ENCODE results near the gene CORIN.
"Not testable (repeated sequence)": the region's sequence is repeated elsewhere in the genome, so short reads cannot be mapped to it uniquely, and the experiment has no call there.

The CORIN gene

GRCh38 chr4:47830265-47831025, 7.4 kb downstream of the CORIN start:
- DNase-seq, result no peak

- DNase-seq, result no peak
These were observed 8.4 kb downstream of the CORIN start for GRCh38 chr4:47829438-47829837.

GRCh38 chr4:47827343-47828047, 10.4 kb downstream of the CORIN start:
- DNase-seq, result no peak

GRCh38 chr4:47824840-47825239, 13.0 kb downstream of the CORIN start:
- no peak for DNase-seq

DNA sequence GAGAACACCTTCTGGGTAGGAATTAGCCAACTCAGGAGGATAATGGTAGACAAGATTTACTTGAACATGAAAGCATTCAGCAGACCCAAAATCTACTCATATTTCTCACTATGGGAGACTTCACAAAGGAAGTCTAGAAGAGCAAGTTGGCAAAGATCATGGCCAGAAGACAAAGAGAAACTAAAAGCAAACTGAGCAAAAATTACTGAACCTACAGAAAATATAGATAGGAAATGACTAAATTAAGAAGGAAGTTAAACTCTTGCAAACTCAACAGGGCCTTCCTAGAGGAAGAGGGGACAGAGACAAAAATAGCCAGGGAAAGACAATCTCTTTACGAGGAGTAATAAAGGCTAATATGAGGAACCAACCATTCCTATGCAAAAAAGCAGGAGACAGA, 18.7 kb downstream of the CORIN start:
- no peak for DNase-seq

GRCh38 chr4:47817275-47817674, 20.6 kb downstream of the CORIN start:
- no peak for DNase-seq

GRCh38 chr4:47816748-47817147, 21.1 kb downstream of the CORIN start:
- no peak for DNase-seq

DNA sequence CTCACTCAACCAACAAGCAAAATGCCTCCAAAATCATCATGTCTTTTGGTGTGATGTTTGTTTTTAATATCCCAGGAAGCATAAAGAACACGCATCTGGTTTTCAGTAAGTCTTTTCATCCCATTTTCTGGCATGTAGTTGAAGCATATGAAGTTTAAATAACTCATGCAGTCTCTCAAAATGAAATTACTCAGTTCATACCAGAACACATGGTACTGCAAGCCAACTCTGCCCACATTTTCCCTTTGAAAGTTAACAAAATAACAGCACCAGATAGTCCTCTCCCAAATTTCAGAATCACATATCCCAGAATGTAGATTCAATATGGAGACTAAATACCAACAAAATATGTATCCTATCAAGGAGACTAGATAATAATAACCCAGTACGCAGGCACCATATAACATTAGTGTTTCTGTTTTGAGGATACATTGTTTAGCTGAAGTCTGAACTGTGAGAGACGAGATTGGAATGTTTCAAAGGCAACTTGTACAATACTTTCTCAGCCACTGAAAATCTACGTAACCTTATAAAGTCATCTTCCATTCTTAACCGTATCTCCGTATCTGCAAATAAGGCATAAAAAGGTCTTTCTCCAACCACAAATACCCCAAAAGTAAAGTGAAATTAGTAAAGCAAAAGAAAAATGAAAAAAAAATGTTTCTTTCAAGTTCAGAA, 23.1 kb downstream of the CORIN start:
- DNase-seq, result no peak

DNA sequence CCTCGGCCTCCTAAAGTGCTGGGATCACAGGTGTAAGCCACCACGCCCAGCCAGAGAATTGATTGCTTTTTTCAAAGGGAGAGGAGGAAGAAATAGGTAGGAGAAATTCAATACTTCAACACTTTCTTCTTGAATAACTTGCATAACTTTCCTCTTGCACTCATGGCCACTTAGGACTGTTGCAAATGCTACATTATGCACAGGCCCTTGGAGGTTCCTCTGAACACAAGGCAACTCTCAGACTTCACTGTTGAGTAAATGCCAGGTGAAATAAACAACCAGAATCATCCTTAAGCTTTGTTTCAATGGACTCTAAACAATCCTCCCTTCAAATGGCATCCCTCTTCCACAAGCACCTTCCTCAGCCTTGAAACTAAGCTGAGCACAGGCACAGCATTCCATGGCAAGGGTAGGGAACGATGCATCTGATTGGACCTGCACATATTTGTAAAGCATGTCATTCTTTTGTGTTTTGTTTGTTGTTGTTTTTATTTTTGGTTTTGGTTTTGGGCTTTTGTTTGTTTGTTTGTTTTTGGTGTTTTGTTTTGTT, 28.1 kb downstream of the CORIN start:
- DNase-seq, result no peak

DNA sequence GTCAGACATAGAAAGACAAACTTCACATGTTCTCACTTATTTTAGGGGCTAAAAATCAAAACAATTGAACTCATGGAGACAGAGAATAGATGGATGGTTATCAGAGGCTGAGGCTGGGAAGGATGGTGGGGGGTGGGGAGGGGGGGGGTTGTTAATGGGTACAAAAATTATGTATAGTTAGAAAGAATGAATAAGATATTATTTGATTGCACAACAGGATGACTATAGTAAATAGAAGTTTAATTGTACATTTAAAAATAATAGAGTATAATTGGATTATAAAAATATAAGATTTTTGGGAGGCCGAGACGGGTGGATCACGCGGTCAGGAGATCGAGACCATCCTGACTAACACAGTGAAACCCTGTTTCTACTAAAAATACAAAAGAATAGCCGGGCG, 33.3 kb downstream of the CORIN start:
- no peak for DNase-seq

- DNase-seq, result no peak
These were observed 36.3 kb downstream of the CORIN start for GRCh38 chr4:47801481-47802002.

DNA sequence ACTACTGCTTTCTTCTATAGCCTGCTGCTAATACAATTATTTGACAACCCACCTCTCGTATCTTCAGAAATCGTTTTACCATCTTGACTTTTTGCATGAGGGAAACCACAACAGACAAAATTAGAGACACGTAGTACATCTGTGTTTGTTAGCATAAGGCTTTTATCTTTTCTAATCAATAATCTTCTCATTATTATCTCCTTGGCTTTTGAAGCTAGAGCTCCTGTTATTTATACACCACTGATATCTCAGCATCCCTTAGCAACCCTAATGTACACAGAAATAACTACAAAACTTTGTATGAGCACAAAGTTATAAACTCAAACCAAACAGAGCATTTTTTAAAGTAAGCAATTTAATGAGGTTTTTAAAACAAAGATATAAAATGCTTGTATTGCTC, 39.7 kb downstream of the CORIN start:
- no peak for DNase-seq

GRCh38 chr4:47791965-47792364, 45.9 kb downstream of the CORIN start:
- DNase-seq, result no peak

DNA sequence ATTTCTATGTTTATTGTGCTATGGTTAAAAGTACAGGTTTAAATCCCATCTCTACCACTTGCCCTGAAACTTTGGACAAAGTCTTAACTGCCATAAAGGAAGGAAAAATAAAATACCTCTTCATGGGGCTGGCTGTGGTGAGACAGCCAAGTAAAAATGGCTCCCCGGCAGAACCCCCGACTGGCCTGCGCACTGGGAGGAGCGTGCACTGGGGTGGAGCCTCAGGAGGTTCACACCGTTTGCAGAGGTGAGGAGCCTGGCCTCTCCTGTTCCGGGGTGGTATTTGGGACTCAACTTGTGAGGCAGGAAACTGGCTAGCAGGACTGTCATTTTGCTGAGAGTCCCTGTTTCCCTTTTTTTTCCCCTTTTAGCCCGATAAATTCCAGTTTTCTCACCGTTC, 47.8 kb downstream of the CORIN start:
- no peak for DNase-seq

- DNase-seq, result no peak
These were observed 49.7 kb downstream of the CORIN start for GRCh38 chr4:47788126-47788525.

GRCh38 chr4:47786958-47787370, 50.9 kb downstream of the CORIN start:
- DNase-seq, result no peak

GRCh38 chr4:47785153-47785552, 52.7 kb downstream of the CORIN start:
- DNase-seq, result no peak

- DNase-seq, result no peak
These were observed 53.6 kb downstream of the CORIN start for GRCh38 chr4:47784222-47784621.

GRCh38 chr4:47776353-47776752, 61.5 kb downstream of the CORIN start:
- no peak for DNase-seq

GRCh38 chr4:47774079-47774478, 63.8 kb downstream of the CORIN start:
- DNase-seq, result no peak

GRCh38 chr4:47771020-47771419, 66.8 kb downstream of the CORIN start:
- DNase-seq, result no peak

DNA sequence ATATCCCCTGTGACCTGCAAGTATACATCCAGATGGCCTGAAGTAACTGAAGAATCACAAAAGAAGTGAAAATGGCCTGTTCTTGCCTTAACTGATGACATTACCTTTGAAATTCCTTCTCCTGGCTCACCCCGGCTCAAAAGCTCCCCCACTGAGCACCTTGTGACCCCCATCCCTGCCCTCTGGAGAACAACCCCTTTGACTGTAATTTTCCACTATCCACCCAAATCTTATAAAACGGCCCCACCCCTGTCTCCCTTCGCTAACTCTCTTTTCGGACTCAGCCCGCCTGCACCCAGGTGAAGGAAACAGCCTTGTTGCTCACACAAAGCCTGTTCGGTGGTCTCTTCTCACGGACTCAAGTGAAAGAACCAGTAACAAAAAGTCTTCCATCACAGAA, 69.9 kb downstream of the CORIN start:
- DNase-seq, result not testable (repeated sequence)

- DNase-seq, result no peak
These were observed 74.6 kb downstream of the CORIN start for GRCh38 chr4:47763279-47763678.

Measured in left hindlimb (tissue), 1 donor.